Psoas muscle (tissue), 8 donors: Measurements from ENCODE around the gene PDLIM1. TPM values are rescaled to one million over a fixed set of nuclear protein-coding genes. Genes with fewer than 3 reads are reported as not detected.

ENCODE experiments used
- ATAC-seq, 4 donors: fragments of 200-7000 bp; cut with Tn5 transposase; one replicate each; pipeline ENCODE4 v1.9.1; 2020; ENCODE audit warnings: moderate library complexity in 3 of 4, mild to moderate bottlenecking in 2 of 4
- DNase-seq, 2 donors: peaks; one replicate each; pipeline ENCODE4 v3.0.0-alpha.2; 2020
- H3K27ac ChIP-seq: fragments of 200-600 bp; one replicate; pipeline ENCODE4 v1.8.0; 2022
- H3K27me3 ChIP-seq, 3 donors: fragments of 200-600 bp in 1 of 3; one replicate each; pipeline versions ENCODE4 v1.6.1 to v1.8.0; 2013 to 2022; ENCODE audit warnings: low read length in 2 of 3, mild to moderate bottlenecking in 2 of 3, moderate library complexity in 1 of 3; ENCODE audit not compliant: insufficient read depth in 3 of 3
- H3K36me3 ChIP-seq, 2 donors: fragments of 200-600 bp in 1 of 2; one replicate each; pipeline versions ENCODE4 v1.6.1 to v1.8.0; 2013 to 2022; ENCODE audit warnings: low read depth in 1 of 2, mild to moderate bottlenecking in 1 of 2, moderate library complexity in 1 of 2; ENCODE audit not compliant: insufficient read depth in 1 of 2
- H3K4me1 ChIP-seq: fragments of 200-600 bp; one replicate; pipeline ENCODE4 v1.8.0; 2022
- H3K4me3 ChIP-seq: fragments of 200-600 bp; one replicate; pipeline ENCODE4 v1.8.0; 2022; ENCODE audit warnings: mild to moderate bottlenecking
- H3K9me3 ChIP-seq: fragments of 200-600 bp; one replicate; pipeline ENCODE4 v1.8.0; 2022
- CTCF ChIP-seq: fragments of 200-600 bp; IDR thresholded peaks from one replicate; pipeline ENCODE4 v1.8.0; 2022; ENCODE audit warnings: antibody characterized with exemption
- WGBS, 3 donors: extraction: QIAGEN DNeasy Blood & Tissue Kit; methylation state at CpG; one replicate each; pipeline versions ENCODE4 v1.1.6 to v1.1.7; 2013; 5-methylcytosine and 5-hydroxymethylcytosine counted together
- intact Hi-C, 2 donors: fragments of 100-400 bp; cut with DNase I; formaldehyde crosslinking; loops; one replicate each; pipeline versions ENCODE4 v1.11.0 to v1.14.2; 2022
- polyA plus RNA-seq, 3 donors: library from polyadenylated mRNA; stranded (reverse); fragments of 200-250 nt; gene quantifications; one replicate each; pipeline ENCODE4 v1.2.3, GENCODE V29; 2013
- total RNA-seq, 4 donors: library from RNA; stranded (reverse); fragmentation: NEBNext Ultra II Directional in 2 of 4; extraction: Animal tissue kit (Norgen Biotek cat#: 25700) in 2 of 4; gene quantifications; one replicate each; pipeline versions ENCODE4 v1.2.1 to v1.2.4, GENCODE V29; 2021 to 2023
- donor health status: healthy with polysubstance abuse.
- donor health status: DM: no; HTN: no; CAD: no; lungs with moderate emphysema.
- donor health status: Bipolar disorder and iron deficiency.
- donor health status: healthy.
- donor health status: DM: yes; HTN: yes; CAD: no.
- donor health status: DM: no; HTN: no; CAD: no.
- donor health status: DM: no; HTN: no; CAD: no.
- donor health status: DM: yes; HTN: yes; CAD: no.

PDLIM1 gene
- total and polyA plus RNA-seq, 7 donors = 97.3 to 504 (median 325) TPM

- intact Hi-C loops = no loop called here
- peak; percentile 41 to 52 (median 50) for ATAC-seq
- Histone ChIP-seq H3K9me3 (no peaks in the 10 kb centered on the region), H3K4me3 (no peak overlapping the region), H3K4me1 (peaks cover 25% of the 10 kb centered on the region), H3K27me3 (no peaks in the 10 kb centered on the region), H3K27ac (peak overlapping the region; percentile 83), H3K36me3 (peaks cover 0 to 77% of the 10 kb centered on the region in 2 donors)
- WGBS, 3 donors = 77 to 86% (median 83%) methylated on average over 19 of the region's 19 CpGs
- no peak for TF ChIP-seq CTCF
- no peak for DNase-seq
Observed at GRCh38 chr10:95335933-95336699, 45.3 kb upstream of the PDLIM1 start.

GRCh38 chr10:95334805-95335144, 44.0 kb upstream of the PDLIM1 start:
- intact Hi-C loops = no loop called here
- no peak for DNase-seq
- ATAC-seq = peak in 3 of 4 donors; percentile 11 to 27 (median 18)
- H3K4me1 ChIP-seq = peaks cover 25% of the 10 kb centered on the region
- 57 to 71% (median 69%) methylated on average over 3 of the region's 3 CpGs for WGBS, 3 donors
- peak overlapping the region; percentile 83 for H3K27ac ChIP-seq
- no peaks in the 10 kb centered on the region for H3K27me3 ChIP-seq
- H3K9me3 ChIP-seq = no peaks in the 10 kb centered on the region
- no peak overlapping the region for H3K4me3 ChIP-seq
- TF ChIP-seq CTCF = no peak
- peaks cover 0 to 69% of the 10 kb centered on the region in 2 donors for H3K36me3 ChIP-seq

DNA sequence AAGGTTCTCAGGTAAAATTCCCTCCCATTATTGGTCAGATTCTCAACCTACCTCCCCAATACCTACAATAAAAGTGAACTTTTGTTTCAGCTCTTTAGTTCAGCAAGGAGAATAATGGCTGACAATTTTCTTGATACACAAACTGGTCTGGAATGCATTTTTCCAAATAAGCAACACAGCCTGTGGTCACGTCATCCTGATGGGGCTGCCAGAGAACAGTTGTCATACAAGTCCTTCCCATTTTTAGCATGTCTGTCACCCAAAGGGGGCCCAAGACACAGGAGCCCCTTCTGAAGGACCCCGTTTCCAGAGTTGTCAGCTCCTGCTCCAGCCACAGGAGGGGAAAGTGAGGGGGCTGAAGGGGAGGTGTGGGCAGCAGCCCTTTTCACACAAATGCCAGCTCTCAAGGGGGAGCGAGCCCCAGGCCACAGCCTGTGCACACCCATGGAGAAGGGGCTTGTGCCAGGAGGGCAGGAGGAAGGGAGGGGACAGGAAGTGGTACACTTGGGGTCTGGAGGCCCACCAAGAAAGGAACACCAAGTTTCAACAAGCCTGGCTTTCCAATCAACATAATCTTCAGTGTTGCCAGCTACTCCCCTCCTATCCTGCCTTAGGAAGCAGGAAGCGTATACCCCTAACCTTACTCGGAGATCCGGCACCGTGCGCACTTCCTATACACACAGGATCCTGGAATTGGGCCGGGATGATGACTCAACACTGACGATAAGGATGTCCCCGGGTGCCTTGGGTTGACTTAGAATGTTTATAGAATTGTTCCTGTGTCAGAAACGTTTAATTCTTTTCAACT, 43.4 kb upstream of the PDLIM1 start:
- Histone ChIP-seq H3K27ac (peak overlapping the region; percentile 83), H3K27me3 (no peaks in the 10 kb centered on the region), H3K36me3 (peaks cover 0 to 63% of the 10 kb centered on the region in 2 donors), H3K4me1 (peaks cover 25% of the 10 kb centered on the region), H3K4me3 (no peak overlapping the region), H3K9me3 (no peaks in the 10 kb centered on the region)
- DNase-seq = peak; percentile 64 to 67
- 57 to 63% (median 58%) methylated on average over 12 of the region's 12 CpGs for WGBS, 3 donors
- intact Hi-C loops = no loop called here
- no peak for TF ChIP-seq CTCF
- peak; percentile 48 to 65 (median 60) for ATAC-seq

- H3K4me1 ChIP-seq = peaks cover 39% of the 10 kb centered on the region
- intact Hi-C loops = no loop called here
- no peaks in the 10 kb centered on the region for H3K9me3 ChIP-seq
- DNase-seq (no peak), ATAC-seq (no peak)
- WGBS, 3 donors = 94 to 95% (median 95%) methylated on average over 4 of the region's 4 CpGs
- peaks cover 0 to 49% of the 10 kb centered on the region in 2 donors for H3K36me3 ChIP-seq
- TF ChIP-seq CTCF = no peak
- peak overlapping the region; percentile 83 for H3K27ac ChIP-seq
- no peak overlapping the region for H3K4me3 ChIP-seq
- H3K27me3 ChIP-seq = no peaks in the 10 kb centered on the region
Observed at GRCh38 chr10:95332666-95333249, 42.0 kb upstream of the PDLIM1 start.
